Keratinocyte (primary cell): ENCODE data around the gene TMEM218.

Source experiments
- CTCF ChIP-seq, 3 experiments: IDR thresholded peaks in 1 of 3; conservative IDR thresholded peaks in 1 of 3; optimal IDR thresholded peaks in 1 of 3; 2 replicates in 2 of 3; 3 replicates in 1 of 3; pipeline versions ENCODE3 to v1.5.1; 2011; ENCODE audit warnings: low read length in 3 of 3, mild to moderate bottlenecking in 3 of 3, moderate library complexity in 2 of 3, control low read depth in 1 of 3, inconsistent platforms in 1 of 3; ENCODE audit not compliant: insufficient read depth in 2 of 3; ENCODE audit errors: extremely low read depth in 1 of 3
- EZH2 ChIP-seq: IDR thresholded peaks from one replicate; pipeline ENCODE4 v1.6.1; 2012; ENCODE audit warnings: inconsistent platforms, mild to moderate bottlenecking, low read length, moderate library complexity

- TF ChIP-seq CTCF (optimal IDR thresholded peaks at IDR 0.05 in 1 of 3, IDR thresholded peaks at IDR 0.05 in 1 of 3, conservative IDR thresholded peaks at IDR 0.05 in 1 of 3; ENCODE audit: extremely low read depth in 1 of 3, insufficient read depth in 2 of 3, low read length in 3 of 3) (no peak), EZH2 (no peak)
Observed at GRCh38 chr11:125082611-125083311, 28.7 kb downstream of the TMEM218 start.
